Astrocyte of the hippocampus (primary cell): ENCODE measurements around the gene PARD3.

Experiments
- DNase-seq: peaks from one replicate; pipeline ENCODE4 v3.0.0; 2011; ENCODE audit warnings: low read depth, low spot score

Gene PARD3

DNA sequence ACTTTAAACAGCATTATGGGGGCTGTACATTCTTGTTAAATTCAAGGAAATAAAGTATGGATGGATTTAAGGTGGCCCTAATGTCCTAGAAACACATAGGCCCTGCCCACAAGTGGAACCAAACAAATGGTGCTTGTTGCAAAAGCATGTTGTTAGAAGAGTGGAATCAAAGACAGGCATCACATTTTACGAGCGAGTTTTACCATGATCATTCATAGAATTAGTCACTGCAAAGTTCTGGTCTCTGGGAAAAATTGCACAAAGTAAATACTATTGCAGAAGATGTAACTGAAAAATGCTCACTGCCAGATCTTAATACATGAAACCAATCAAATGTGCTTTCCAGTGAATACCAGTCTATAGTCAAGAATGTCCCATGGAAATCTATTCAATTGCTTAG, 677.1 kb downstream of the PARD3 start:
- DNase-seq = no peak

DNA sequence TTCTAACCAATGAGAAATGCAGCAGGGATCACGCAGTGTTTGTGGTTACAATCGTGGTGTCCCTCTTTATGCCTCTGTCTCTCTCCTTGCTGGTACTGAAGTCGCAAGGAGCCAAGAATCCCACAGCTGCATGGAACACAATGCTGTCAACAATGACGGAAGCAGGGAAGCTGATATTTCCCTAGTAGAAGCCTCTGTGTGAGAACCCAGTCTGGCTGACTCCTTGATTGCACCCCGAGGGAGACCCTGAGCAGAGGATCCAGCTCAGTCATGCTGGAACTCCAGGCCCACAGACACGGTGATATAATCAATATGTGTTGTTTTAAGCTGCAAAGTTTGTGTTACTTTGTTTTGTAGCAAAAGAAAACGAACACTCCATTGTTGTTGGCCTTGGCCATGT, 677.9 kb downstream of the PARD3 start:
- no peak for DNase-seq

DNA sequence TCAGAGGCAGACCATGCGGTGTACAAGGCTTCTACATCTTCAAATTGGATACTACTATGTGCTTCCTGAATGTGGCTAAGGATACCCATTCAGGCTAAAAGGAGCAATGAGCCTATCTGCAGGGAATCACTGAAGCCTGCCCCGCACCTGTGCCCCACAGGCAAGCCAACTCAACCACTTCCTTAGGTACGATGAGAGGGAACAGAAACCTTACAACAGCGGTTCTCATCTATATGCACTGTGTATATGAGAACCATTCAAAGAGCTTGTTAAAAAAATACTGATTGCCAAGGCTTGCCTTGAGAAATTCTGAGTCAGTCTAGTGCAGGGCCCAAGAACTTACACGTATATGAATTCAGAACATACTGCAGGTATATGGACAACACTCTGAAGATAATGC, 679.6 kb downstream of the PARD3 start:
- DNase-seq = no peak

DNA sequence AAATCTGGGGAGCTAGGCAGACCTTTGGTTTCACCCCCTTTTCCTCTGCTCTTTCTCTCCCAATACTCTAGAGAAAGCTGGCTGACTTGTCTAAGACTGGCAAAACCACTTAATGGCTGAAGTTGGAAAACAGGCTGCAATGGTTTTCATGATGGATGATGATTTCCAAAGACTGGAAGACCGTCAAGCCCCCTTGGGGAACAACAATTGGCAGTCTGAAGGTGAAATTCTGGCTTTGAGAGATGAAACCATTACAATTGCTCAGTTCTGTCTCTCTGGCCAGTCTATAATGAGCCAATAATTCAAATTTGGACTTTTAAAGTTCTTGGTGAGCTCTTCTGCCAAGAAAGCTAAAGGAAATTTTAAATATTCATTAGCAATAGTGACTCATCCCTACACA, 680.5 kb downstream of the PARD3 start:
- no peak for DNase-seq

DNA sequence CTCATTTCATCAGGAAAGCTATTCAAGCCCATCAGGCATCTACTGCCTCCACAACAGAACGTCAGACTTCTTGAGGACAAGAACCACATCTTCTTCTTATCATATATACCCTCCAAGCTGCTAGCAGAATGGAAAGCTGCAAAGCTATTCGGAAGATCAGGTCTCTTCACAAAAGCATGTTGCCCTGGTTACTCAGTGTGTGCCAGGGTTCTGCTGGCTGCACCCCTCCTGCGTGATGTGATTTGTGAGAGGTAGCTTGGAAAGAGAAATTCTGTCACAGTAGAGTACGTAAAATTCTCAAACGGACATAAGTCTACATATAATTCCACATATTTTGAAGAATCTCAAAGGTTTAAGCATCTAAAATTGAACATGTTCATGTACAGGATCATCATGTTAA, 681.7 kb downstream of the PARD3 start:
- no peak for DNase-seq

DNA sequence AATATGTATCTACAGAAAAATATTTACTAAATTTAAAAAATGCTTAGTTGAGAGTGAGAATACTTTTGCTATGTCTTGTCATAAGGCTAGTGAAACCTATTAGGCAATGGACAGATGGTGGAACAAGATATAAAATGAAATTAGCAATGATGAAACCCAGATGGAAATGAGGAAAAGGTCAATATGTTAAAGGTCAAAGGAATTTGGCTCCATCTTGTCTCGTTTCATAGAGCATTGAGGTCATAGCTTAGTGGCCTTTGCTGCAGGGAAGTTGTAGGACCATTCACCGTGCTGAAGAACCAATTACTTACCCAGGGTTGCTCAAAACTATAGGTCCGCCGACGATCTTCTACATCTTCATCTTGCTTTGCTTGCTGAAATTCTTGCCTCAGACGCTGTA, 683.9 kb downstream of the PARD3 start:
- no peak for DNase-seq

DNA sequence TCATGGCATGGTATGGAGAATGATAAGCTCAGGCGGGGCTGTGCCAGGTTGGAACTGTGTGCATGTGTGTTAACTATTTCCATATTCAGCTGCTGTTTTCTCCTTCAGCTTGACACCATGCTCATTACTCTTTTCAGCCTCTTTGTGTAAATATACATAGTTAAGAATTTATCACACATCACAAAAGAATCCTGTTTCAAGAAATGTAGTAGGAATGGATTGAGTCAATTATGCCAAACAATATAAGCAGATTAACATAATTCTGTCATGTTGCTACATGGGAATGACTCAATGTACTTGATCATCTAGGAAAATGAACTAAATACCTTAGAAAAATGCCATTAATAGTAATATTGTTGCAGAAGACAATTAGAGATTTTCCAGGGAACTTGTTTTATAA, 687.4 kb downstream of the PARD3 start:
- DNase-seq = no peak

DNA sequence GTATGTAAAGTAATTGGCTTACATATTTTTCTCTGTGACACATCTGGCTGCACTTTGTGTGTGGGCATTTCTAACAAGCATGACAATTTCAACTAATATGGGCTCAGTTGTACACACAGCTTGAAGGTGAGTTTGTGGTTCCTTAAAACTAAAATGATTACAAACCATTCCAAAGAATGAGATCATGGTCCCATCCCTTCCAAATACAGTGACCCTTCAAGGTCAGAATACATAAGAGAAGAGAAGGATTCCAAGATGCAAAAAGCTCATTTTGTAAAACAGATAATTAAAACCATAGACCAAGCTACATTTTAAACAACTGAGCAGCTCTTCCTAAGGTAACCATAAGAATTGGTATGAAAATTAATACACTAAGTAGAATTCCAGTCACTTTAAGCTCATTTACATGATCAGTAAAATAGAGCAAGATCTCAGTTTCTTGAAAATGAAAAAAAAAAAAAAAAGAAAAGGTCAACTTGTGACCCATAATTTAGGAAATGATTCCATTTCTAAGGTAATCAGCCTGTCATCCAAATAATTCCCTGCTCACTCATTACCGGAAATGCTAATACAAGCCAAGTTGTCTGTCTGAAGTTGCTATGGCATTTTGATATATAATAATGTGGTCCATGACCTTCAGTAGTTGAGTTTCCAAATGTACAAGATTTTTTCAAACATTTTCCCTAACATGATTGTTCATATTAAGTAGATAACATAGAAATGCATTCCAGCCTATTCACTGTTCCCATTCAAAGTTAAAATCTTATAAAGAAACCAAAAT, 688.5 kb downstream of the PARD3 start:
- no peak for DNase-seq

DNA sequence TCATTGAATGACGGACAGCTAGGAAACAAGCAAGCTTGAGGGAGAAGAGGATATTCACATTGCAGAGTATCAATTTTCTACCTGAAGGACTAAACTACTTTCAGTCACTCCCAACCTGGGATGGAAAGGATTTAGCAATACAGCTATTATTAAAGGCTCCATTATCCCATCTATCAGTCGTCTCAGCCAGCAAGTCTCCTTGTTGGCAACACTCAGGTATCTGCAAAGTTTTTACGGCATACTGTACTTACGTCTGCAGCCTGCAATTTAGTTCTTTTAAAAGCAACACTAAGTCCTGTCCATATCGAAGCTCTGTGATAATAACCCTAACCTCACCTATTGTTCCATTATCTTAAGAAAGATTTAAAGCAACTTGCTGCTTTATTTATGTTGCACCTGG, 689.4 kb downstream of the PARD3 start:
- no peak for DNase-seq

DNA sequence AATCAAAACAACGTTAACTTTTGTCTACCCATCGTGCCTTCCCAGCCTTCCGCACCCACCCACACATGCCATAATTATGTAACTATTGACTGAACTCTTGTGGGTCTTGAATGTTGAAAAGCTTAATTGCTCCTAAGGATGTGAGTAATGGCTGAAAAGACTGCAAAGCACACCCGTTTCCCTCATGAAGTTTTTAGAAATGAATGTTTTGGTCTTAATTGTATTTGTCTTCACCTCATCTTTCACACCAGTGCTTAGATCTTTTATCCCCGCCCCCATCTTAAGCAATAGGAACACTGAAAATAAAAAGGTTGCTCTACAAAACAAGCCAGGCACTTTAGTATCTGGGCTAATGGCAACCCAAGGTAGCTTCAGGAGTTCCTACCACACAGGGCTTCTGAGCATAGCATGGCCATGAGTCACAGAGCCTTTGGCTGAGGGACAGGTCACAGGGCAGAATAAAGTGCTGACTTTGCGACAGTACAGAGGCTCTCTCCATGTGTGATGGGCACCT, 690.5 kb downstream of the PARD3 start:
- peak; percentile 83 for DNase-seq

DNA sequence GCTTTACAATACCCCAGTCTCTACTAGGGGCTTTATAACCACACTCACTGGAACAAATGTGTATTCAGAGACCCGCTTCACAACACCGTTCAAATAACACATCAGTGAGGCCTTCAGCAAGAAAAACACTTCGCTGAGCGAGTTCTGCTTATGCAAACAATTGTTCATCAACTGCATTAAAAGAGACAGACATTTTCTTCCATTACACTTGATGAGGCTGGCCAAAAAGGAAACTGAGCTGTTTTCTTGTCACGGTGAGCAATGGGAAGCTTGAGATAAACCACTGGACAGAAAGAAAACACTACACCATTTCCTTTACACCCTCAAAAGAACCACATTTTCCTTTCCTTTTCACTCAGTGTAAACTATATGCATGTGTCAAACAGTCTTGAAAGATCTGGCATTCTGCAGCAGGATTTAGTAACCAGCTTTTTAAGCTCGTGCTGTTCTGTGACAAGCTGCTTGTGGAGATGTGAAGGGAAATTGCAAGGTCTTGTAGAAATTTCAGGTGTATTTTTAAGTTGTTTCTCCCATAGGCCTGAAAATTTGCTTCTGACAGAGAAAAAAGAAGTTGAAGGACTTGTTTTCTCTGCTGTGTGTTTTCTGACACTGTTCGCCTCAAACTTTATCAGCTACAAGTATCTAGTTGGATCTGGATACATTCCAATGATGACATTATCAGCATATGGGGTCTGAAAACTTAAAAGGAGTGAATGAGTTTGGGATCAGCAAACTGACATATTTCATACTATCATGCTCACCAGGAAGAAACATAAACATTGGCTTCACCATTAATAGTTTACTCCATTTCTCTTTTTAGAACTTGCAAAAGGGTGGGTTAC, 693.1 kb downstream of the PARD3 start:
- DNase-seq = peak; percentile 59

DNA sequence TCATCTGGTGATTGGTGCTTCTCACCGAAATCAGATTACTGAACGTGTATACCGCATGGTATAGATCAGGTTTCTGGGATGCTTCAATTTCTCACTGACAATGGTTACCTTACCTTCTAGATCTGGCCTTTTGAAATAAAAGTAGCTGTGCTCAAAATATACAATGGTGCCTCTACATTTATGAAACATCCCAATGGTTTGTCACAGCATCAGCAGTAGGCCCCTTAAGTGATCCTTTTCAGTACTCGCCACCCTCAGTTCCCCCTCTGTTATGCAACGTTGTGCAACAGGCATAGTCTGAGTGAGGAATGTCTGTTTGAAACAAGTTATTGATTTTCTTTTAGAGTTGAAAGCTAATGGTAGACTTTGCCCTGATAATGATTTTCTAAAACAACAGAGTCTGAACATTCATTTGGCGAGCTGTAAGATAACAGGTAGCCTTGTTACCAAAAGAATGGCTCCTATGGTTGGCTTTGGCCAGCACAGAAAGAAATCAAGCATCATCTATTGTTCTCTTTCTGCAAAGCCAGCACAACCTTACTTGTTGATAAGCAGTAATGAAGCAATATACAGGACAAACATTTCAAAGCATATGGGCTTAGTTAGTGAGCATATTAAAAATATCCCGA, 693.9 kb downstream of the PARD3 start:
- no peak for DNase-seq

DNA sequence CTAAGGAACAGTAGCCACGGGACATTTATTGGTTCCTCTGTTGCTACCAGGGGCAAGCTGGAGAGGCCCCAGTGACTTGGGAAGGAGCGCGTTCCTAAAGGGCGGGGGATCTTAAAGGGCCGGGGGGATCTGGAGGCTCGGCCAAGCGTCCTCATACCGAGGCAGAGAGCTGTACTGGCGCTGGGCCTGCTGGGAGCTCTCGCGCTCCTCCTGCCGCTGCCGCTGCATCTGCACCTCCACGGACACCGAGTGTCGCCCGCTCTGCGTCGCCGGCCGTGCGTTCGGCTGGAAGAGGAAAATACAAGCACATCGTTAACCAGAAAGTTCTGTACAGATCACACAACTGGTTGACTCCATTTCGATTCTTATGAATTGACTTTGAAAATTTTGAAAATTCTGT, 695.6 kb downstream of the PARD3 start:
- no peak for DNase-seq

DNA sequence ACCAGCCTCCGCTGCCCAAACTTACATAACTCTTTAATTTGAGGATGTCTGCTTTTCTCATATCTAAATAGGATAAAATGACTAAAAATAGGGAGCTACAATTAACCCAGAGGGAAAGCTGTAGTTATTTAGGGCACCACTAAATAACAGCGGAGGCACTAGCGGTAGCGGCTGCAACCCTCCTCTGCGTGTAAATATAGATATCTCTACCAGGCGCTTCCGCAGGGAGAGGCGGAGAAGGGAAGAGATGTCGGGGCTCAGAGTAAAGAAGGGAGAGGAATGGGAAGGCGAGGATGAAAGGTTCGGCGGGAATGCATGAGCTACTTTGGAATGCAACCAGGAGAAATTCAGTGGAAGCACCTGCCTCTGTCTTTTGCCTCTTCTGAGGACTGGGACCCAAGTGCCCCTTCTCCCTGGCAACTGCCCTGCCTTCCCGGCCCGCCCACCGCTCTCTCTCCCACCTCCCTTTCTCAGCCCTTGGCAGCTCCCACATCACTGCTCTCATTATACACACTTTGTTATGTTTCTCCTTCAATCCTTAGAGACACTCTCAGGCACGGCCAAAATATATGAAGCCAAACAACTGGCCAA, 698.3 kb downstream of the PARD3 start:
- peak; percentile 20 for DNase-seq

DNA sequence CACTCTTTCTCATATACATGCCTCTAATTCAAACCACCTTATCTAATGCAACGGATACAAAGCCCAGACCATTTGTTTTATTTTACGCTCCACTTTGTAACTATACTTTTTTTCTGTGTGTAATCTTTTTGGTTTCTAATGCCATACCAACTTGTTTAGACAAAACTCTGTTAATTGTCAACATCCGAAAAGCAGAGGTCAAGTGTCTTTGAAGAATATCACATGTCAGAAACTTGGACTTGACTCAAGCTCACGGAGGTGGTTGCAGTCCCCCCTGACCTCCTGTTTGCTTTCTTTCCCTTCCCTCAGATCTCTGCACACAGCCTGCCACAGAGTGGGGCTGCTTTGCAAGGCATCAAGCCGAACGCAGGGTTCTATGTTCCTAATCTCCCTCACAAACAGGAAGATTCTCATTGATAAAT, 698.9 kb downstream of the PARD3 start:
- peak; percentile 46 for DNase-seq

DNA sequence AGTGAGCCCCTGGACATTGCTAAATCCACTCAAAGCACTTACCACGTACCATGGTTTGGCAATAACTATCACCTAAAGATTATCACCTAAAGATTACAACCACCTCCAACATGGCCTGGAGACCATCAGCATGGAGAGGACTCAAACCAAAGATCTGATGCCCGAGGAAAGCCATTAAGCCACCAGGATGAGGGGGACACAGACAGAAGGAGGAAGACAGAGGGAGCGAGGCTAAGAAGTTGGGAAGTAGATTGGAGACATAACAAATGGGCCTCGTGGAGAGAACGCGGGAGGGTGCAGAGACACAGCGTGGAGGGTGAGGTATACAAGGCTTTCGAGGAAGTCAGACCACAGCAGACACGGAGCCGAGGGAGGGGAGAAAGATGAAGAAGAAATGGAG, 700.2 kb downstream of the PARD3 start:
- no peak for DNase-seq

DNA sequence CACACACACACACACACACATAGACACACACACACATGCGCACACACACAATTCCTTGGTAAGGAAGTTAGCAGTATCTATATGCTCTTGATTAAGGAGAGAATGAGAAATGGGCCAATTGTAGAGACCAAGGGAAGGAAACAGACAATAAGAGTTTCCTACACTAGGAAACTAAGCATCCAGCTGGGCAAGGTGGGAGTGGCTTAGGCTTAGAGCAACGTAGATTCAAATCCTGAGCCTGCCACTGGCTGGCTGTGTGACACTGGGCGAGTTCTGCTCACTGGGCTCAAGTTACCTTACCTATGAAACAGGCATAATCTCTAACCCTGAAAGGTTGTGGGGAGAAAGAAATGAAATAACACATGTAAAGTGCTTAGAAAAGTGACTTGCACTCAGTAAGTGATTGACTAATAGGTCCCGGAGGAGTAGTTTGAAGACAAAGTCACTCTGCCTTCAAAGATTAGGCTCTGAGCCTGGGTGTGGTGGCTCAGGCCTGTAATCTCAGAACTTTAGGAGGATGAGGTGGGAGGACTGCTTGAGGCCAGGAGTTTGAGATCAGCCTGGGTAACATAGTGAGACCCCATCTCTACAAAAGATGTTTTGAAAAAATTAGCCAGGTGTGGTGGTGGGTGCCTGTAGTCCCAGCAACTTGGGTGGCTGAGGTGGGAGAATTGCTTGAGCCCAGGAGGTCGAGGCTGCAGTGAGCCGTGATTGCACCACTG, 701.4 kb downstream of the PARD3 start:
- no peak for DNase-seq

DNA sequence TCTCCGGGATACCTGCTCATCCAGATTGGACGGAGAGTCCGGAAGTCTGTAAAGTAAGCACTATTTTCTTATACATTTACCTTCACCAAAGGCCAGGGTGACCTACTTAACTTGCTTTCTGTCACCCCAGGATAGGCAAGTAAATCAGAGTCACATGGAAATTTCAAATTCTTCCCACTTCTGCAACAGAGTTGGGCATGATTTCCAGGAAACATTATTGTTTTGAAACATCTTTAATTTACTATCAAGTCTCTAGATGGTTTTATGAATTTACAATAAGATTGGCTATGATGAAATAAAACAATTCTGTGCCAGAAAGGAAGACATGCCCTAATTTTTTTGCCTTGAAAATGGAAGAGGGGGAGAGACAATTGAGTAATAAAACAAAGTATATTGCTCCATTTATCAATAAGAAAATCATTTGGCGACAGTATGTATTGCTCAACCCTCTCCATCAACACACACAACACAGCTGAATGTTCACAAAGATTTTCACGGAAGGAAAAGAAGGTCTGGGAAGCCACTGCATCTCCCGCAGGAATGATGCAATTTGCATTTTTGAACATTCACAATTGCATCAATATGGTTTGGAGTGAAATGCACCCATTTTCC, 702.8 kb downstream of the PARD3 start:
- DNase-seq = no peak

DNA sequence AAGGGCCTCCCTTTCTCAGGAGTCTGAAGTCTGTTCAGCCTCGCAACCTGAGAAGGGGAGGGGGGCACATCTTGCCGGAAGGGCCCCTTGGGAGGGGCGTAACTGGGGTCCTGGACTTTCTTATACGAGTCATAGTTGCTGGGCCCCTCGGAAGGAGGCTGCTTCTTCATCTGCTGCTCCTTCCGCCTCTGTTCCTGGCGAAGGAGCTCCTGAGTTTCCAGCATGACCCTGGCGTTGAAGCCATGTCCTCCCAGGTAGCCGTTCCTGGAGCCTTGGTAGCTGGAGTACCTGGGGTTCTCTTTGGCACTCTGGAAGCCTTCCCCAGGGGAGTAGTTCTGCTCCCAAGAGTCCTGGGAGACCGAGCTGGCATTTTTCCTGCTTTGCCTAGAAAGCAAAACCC, 703.9 kb downstream of the PARD3 start:
- DNase-seq = no peak

DNA sequence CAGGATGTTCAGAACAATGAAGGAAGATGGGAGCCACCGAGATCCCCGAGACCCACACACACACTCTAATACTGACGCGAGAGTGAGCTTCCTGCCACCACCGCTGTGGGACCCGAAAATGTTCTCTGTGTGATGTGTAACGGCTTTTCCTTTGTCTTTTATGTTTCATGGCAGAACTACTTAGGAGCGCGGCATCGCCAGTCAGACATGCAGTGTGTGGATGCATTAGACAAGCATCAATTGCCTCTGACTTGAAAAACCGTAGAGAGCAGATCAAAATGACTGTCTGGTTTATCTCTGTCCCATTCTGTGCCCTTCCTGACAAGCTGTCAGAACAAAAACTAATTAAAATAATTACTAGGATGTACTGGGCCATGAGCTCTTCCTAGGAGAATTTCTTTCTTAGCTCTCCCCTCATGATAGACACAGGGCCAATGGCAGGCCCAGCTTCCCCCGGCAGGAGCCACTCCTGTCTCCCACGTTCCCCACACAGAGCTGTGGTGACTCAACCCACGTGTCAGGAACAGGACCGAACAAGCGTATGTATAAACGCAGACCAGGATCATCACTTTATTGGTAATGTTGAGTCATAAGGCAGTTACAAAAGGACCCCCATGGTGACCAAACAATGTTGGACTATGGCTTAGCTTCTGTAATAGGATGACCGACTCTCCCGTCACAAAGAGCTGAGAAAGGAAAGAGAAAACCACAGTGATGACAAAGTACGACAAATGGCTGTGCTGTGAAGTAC, 705.0 kb downstream of the PARD3 start:
- peak; percentile 67 for DNase-seq
